GM04504 (cell line): Measurements from ENCODE around the gene EN2.
"Not testable (repeated sequence)": the region's sequence is repeated elsewhere in the genome, so short reads cannot be mapped to it uniquely, and the experiment has no call there.

Source experiments
- DNase-seq: peaks from one replicate; pipeline ENCODE4 v3.0.0-alpha.2; 2012; ENCODE audit warnings: low read depth

Gene EN2

DNA sequence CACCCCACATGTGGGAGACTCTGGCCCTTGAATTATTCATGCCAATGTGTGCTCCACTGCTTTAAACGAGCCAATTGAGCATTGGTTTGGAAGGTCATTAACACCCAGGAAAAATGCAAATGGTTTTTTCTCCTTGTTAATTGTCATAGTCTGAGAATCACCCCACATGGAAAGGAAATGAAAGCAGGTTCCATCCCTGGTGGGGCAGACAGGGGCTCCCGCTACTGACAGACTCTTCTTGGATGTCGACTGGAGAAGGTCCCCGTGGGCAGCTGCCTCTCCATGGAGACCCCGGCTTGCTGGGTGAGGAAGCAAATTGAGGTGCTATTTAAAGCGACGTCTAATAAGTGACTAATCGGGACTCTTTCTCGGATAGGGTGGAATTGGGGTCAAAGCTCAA lies 32.0 kb upstream of the EN2 start:
- no peak for DNase-seq

DNA sequence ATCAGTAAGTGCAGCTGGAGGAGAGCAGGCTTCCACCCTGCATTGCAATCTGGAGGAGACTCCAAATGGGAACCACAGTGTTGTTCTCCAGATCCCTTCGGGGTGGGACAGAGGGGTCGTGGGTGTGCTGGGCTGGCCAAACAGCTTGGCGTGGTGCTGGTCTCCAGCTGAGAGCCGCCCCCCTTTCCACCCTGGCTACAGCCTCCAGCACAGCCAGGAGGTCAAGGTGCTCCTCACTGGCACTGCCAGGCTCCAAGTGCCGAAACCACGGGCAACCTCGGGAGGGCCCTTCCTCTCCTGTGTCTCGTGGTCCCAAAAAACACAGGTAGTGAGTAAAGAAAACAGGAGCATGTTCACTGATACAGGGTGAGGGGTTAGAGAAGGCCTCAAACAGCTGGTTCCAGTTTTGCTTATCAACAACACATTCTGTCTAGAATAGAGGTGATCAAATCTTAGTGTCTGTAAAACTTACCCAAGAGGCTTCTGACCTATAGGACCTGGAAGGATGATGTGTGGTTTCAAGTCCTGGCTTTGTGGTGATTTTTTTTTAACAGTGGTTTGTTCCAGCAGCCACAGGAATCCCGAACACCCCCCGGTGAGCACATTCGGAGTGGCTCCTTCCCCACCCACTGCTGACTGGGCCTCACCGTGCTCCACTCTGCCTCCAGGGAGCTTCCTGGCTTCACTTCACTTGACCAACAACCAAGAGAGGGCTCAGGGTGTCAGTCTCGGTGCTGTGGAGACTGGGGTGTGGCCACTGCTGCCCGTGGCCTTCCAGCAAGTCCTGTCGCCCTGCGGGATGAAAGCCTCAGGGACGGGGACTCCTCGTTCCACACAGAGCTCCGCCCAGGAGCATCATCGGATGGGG lies 31.2 kb upstream of the EN2 start:
- DNase-seq, result no peak

DNA sequence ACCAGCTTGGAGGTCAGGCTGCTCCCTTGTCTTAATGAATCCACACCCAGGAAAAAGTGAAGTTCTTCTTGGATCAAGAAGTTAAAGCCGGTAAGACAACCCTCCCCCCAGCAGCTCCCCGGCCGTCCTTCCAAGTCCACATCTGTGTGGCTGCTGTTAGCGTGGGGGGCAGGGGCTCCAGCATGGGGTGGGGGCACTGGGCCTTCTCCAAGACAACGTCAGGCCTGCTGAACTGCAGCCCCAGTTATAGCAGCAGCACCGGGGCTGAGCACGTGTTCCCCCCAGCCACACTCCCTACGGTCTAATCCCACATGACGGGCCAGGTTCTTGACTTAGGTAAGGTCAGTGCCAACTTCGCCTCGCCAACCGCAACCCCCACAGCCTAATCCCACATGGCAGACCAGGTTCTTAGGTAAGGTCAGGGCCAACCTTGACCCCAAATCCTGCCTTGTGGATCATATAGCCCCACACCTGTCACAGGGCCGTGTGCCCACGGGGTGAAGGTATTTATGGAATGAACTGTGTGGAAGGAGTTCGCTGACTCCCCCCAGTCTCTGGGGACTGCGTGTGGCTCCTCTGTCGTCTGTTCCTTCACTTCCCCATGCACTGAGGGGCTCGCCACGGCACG lies 30.4 kb upstream of the EN2 start:
- no peak for DNase-seq

DNA sequence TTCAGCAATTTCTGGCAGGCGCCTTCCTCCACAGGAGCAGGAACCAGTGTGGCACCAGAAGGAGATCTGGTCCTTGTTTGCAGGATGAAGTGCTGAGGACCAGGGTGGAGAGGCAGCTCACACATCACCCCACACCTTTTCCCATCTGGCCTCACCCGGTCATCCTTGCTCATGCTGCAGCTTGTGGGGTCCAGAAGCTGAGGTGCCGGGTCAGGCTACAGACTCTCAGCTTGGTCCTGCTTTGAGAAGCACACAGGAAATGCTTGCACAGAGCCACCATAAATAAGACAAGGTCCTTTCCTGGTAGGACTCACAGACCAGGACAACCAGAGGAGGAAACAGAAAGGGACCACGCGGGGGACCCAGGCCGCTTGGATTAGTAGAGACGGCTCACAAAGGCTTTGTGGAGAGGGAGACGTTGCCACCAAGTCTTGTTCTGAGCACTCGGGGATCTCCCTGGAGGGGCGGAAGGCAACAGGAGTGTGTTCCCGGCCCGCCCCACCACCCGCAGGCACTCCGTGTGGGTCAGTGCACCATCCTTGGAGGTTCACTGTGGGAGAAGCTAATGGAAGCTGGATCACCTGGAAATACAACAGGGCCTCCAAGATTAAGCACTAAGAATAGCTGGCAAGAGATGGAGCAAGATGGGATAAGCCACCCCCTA lies 29.6 kb upstream of the EN2 start:
- DNase-seq, result no peak

DNA sequence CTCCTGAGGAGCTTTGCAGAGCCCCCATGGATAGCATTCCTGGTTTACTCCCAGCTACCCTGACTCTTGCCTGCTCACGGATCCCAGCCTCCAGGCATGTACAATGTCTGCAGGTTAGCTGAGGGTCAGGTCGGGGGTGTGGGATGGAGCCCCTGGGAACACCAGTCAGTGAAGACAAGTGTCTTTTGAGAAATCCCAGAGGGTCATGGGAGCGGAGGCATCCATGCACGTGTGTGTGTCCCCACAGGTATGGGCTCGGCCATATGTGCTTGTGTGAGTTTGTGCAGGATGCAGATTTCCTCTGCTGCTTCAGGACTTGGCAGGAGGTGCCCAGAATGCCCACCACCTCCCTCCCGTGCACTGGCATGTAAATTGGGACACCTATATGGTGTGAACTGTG lies 28.3 kb upstream of the EN2 start:
- DNase-seq, result no peak

DNA sequence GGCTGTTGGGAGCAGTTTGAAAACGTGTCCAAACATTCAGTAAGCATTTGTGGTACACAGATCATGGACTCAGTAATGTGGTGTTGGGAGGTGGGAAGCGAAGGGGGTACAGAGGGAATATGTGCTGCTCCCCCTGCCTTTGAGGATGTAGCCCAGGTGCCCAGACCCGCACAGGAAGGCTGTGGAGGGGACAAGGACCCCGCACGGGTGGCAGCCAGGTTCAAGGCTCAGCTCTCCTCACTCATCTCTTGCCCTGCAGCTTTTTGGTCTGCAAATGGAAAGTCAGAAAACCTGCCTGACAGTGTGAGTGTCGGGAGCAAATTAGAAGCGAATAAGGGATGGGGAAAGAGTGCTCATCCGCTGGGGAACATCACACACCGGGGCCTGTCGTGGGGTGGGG lies 27.3 kb upstream of the EN2 start:
- no peak for DNase-seq

DNA sequence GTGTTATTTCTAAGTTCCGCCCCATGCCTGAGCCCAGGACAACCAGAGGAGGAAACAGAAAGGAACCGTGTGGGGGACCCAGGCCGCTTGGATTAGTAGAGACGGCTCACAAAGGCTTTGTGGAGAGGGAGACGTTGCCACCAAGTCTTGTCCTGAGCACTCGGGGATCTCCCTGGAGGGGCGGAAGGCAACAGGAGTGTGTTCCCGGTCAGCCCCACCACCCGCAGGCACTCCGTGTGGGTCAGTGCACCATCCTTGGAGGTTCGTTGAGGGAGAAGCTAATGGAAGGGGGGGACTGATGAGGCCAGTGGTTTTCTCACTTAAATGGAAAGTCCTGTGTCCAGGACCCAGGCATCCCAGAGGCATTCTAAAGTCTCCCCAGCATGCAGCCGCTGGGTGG lies 26.7 kb upstream of the EN2 start:
- DNase-seq, result no peak

DNA sequence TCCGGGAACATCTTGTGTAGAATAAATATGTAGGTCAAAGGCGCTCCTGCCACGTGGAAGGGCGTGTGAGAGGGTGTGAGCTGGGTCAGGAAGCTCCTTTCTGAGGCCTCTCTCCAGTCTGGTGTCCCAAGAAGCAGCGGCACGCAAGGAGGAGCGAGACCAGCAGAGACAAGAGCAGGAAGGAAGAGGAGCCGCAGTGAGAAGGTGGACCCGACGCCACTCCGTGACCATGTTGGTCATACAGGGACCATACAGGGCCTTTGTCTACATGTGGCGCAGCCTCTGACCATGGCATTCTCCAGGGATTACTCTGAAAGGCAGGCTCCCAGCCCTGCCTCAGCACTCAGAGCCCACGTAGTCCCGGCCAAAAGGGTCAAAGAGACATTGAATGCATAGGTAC lies 26.2 kb upstream of the EN2 start:
- DNase-seq, result no peak

DNA sequence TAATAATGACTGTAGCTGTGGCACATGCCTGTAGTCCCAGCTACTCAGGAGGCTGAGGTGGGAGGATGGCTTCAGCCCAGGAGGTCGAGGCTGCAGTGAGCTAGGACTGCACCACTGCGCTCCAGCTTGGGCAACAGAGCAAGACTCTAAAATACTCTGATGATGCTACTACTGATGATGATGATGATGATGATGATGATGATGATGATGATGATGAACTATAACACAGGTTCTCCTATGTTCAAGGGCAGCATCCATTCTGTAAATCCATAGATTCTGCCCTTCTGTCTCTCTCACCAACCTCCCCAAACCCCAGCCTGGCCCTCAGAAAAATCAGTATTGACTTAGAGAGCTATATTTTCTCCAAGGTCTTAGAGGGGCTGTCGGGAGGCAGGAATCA lies 22.8 kb upstream of the EN2 start:
- DNase-seq, result no peak

DNA sequence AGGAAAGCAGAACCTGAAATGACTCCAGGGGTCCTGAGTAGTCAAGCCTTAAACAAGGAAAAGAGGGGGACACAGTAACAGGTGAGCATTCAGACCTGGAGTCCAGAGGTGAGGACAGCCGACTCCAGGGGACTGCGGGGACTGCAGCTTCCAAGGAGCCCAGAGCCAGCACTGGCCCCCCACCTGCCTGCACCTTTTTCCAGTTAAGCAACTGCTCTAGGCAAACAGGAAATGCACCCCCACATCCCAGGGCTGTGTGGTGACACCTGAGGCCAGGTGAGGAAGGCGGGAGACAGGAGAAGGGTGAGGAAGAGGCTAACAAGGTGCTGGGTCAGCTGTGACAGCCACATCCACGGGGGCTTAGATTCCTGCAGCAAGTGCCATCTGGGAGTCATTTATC lies 20.1 kb upstream of the EN2 start:
- DNase-seq, result no peak

DNA sequence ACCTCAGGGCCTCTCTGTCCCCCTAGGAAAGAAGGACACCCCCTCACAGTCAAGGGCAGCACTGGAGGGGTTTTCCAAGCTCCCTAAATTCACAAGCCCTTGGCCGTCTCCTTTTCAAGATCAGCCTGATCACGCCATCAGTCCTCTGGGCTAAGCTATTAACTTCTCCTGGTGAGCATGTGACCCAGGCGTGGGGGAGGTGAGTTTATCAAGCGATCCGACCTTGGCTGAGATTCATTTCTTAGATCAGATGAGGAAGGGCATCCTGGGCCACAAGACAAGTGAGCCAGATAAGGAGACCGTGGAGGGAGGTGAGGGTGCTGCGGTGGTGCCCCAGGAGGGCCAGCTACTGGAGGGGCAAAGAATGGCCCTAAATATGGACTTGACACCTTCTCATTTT lies 19.2 kb upstream of the EN2 start:
- no peak for DNase-seq

DNA sequence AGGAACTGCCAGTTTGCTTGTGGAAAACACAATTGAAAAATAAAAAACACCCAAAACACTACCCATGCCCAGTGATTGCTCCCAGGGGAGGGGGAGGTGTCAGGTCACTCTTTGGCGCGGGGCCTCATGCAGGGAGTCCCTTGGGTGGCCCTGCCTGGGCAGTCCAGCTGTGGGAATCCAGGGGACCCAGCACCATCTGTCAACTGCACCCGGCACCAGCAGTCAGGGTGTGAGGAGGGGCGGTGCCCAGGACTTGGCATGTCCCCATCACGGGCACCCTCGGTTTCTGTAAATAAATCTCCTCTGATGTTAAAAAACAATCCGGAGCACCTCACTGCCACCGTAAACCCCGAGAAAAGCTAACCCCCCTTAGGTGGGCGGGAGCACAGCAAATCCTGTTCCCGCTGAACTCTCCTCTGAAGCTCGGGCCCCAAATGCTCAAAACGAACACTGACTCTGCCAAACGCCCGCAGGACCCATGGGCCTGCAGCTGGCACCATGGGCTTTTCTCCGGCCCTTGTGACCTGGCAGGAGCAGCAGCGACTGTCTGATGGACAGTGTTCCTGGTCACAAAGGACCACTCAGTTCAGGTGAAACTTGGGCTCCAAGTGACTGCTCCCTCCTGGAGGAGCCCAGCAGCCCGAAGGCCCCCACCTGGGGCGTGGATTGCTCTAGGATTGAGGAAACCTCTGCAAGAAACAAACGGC lies 18.5 kb upstream of the EN2 start:
- DNase-seq, result no peak

DNA sequence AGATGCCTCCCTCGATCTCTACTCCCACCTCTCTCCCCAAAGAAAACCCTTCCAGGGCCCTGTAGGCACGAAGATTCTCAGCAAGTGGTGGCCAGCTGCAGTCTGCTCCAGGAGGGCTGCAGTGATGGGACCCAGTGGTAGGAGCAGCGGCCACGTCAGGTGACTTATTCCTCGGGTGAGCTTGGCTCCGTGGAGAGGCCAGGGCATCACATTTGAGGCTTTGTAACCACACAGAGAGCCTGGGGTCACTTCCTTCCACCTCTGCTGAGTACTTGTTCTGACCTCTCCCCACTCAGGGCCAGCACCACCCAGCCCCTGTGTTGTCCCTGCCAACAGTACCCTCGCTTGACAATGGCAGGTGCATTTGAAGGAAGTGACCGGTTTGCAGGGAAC lies 17.9 kb upstream of the EN2 start:
- no peak for DNase-seq

DNA sequence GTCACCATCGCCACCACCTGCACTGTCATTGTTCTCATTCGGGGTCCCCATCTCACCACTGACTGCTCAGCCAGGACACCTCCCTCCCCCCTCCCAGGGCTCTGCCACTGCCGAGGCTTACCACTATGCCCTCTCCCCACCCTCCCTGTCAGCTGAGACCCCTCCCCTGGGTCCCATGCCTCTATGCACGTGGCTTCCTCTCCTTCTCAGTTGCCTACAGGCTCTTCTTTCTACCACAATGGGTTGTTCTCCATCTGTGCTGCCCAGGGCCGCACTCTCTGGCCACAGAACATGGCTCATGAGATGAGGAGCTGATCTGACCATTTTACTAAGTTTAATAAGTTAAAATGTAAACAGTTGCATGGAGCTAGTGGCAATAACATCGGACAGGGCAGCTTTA lies 16.1 kb upstream of the EN2 start:
- no peak for DNase-seq

DNA sequence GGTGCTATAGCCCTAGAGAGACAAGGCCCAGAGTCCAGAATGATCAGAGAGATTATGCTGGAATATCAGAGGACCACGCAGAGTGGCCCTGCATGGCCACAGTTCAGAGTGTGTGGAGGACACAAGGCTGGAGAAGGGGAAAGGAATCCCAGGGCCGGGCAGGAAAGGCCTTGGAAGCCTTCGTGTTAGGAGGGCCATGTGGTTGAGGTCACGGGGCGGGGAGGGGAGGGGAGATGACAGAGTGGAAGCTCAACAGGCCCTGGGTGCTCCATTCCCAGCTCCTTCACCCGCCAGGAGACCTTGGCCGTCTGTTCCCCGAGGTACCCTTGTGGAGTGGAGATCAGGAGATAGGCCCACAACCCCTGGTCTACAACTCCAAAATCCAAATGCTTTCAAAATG lies 13.2 kb upstream of the EN2 start:
- DNase-seq, result no peak

DNA sequence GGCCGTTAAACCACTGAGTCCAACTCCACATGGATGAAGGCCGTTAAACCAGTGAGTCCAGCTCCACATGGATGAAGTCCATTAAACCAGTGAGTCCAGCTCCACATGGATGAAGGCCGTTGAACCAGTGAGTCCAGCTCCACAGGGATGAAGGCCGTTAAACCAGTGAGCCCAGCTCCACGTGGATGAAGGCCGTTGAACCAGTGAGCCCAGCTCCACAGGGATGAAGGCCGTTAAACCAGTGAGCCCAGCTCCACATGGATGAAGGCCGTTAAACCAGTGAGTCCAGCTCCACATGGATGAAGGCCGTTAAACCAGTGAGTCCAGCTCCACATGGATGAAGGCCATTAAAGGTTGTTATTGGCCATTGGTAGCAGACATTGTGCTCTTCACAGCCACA lies 12.3 kb upstream of the EN2 start:
- not testable (repeated sequence) for DNase-seq

DNA sequence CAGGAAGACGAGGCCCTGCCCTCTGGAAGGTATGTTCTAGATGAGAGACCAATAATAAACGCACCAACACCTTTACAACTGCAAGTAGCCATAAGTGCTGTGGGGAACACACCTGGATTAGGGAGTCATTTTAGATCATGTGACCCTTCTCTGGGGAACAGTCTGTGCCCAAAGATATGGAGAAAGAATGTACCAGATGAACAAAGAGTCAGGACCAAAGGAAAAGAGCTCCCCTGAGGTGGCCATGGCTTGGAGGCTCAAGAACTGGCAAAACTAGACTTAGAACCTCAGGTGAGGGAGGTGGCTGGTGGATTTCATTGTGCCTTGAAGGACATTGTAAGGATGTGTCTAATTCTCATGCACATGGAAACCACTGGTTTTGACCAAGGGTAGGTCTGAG lies 10.3 kb upstream of the EN2 start:
- no peak for DNase-seq

DNA sequence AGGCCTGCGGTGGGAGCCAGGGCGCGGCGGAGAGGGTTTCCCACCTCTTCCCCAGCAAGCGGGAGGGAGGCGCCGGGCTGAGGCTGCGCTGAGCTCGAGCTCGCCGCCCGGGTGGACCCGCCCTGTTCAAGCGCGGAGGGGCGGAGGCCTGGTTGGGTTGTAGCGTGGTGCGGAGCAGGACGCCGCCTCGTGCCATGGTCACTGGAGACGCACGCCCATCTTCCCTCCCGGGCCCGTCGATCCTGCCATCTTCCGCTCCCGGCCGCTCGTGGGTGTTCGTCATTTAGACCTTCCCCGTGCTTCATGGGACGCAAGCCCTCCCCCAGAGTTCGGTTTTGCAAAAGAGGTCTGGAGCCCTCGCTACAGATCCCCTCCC lies 9.3 kb upstream of the EN2 start:
- DNase-seq, result no peak

DNA sequence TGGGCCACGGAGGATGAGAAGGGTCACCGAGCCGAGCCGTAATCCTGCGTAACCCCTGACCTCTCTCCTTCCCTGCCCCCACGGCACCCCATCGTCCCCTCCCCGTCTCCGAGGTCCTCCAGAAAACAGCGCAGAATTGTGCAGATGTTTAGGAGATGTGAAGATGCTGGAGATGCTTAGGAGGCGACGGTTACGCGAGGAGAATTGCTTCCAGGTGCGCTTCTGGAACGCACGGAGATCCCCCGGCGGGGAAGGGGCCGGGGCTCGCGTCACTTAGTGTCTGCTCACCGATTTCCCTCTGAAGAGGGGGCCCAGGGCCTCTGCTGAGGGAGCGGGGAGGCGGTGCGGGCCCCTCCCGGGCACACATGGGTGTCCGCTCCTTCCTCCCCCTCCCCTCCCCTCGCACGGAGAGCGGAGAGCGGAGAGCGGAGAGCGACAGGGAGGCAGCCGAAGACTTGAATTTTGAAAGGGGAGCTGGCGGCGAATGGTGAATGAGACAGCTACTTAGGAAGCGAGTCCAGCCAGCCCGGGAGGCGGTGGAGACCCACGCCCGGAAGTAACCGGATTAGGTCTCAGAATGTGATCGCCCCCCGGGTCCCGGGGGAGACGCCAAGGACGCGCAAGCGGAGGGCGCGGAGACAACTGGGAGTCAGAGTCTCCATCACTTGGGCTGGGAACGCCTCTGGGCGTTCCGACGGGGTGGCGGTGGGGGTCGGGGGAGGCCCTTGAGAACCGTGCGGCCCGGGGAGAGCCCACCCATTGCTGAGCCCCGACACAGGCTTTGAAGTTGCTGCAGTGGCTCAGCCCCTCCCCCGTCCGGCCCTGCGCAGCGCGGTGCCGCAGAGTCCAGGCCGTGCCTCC lies 8.7 kb upstream of the EN2 start:
- no peak for DNase-seq

DNA sequence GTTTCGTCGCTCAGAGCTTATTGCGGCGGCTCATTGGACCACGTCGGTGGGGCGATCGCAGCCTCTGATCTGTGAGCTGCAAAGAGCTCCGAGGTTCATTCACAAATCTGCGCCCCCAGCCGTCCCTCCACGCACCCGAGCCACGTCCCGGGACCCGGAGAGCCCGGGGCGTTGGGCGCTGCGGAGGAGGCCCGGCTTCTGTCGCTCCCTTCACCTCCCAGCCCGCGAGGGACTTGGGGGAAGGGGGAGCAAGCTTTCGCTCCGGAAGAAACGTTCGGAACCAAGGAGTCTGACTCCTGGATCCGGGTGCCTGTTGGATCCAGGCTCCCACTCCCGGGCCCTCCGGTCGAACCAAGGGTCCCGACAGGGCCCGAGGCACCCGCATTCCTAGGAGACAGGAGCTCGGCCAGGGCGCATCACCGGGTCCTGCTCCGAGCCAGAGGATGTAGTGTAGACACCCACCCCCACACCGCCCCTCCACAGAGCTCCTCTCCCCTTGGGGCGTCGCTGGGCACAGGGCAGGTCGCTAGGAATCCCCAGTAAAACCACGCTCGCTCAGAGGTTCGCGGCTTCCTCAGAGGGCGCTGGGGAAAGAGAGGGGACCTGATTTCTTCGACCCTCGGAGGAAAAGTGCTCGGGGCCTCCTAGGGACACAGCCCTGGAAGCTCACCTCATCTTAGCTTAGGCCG lies 7.9 kb upstream of the EN2 start:
- no peak for DNase-seq

DNA sequence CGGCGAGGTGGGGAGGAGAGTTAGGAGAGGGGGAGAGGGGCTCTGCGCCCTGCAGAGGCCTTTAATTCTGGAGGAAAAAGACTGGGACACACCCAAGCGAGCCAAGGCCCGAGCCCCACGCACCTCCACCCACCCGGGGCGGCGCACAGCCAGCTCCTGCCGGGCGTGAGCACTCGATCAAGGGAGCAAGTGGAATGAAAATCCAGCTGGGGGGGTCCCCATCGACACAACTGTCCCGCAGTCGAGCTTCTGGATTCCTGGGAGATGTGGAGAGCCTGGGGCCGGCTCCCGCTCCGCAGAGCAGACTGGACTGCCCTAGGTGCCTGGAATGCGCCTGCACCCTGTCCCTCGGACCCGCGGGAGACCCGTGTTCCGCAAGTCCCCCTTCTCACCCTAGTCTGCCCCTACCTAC lies 7.4 kb upstream of the EN2 start:
- DNase-seq, result no peak
